Activated T-cell treated with anti-CD3 and anti-CD28 coated beads, Interleukin-2, amount 50 U/mL, for 24 hours (primary cell): ENCODE measurements around the gene PDS5B.

Experiments used
- DNase-seq: peaks from one replicate; pipeline ENCODE4 v3.0.0-alpha.2; 2020
- H3K27ac Mint-ChIP-seq: 2 replicates; pipeline ENCODE4 v1.8.0; 2020; ENCODE audit warnings: mild to moderate bottlenecking, mixed read lengths
- H3K27me3 Mint-ChIP-seq: 2 replicates; pipeline ENCODE4 v1.8.0; 2020; ENCODE audit warnings: mixed read lengths
- H3K36me3 Mint-ChIP-seq: 2 replicates; pipeline ENCODE4 v1.8.0; 2020; ENCODE audit warnings: low read depth, mixed read lengths
- H3K4me1 Mint-ChIP-seq: 2 replicates; pipeline ENCODE4 v1.8.0; 2020; ENCODE audit warnings: low read depth, mixed read lengths
- H3K4me3 Mint-ChIP-seq: 2 replicates; pipeline ENCODE4 v1.8.0; 2020; ENCODE audit warnings: mild to moderate bottlenecking, moderate library complexity, mixed read lengths
- H3K9me3 Mint-ChIP-seq: 2 replicates; pipeline ENCODE4 v1.8.0; 2020; ENCODE audit warnings: mixed read lengths

PDS5B gene

GRCh38 chr13:32657309-32657708 is 71.1 kb downstream of the PDS5B start:
- H3K27ac Mint-ChIP-seq: no peak overlapping the region
- H3K4me3 Mint-ChIP-seq: no peak overlapping the region
- DNase-seq: no peak
- H3K27me3 Mint-ChIP-seq: no peaks in the 10 kb centered on the region
- peaks cover 11% of the 10 kb centered on the region for H3K9me3 Mint-ChIP-seq
- peaks cover 70% of the 10 kb centered on the region for H3K36me3 Mint-ChIP-seq
- H3K4me1 Mint-ChIP-seq: peaks cover 25% of the 10 kb centered on the region

DNA sequence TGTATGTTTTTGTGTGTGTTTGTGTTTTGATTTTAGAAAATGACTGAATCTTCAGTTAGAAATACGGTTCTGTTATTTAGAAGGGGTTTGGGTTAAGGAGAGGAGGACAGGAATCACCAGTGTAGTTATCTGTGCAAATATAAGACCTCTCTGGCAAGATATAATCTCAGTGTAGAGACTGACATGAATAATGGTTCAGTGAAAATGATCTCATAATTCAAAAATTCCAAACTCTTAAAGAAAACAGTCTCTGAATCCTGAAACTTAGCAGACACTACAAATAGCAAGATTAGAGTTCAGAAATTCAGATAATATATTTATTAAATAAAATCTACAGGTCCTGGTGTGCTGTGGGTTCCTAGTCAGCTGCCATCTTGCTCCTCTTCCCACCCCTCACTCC is 73.5 kb downstream of the PDS5B start:
- H3K9me3 Mint-ChIP-seq: peaks cover 10% of the 10 kb centered on the region
- H3K4me3 Mint-ChIP-seq: no peak overlapping the region
- no peaks in the 10 kb centered on the region for H3K27me3 Mint-ChIP-seq
- peaks cover 62% of the 10 kb centered on the region for H3K36me3 Mint-ChIP-seq
- peak overlapping the region; percentile 53 for H3K27ac Mint-ChIP-seq
- H3K4me1 Mint-ChIP-seq: peaks cover 21% of the 10 kb centered on the region
- no peak for DNase-seq

DNA sequence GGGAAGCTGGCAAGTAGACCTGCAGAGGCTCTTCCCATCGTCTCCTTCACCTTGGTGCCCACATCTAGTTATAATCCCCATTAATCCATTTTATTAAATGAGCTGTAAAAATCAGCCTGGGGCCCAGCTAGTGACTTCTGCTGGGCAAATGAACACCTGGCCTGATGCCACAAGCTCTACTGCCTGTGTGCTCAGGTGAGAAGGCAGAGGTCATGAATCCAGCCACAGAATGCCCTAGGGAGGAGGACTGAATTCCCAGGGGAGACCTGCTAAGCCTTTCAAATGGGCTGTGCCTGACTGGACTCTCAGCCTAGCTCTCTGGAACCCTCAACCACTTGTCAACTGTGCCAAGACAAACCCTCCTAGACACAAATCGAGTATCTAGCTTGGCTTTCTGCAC is 74.0 kb downstream of the PDS5B start:
- peak overlapping the region; percentile 53 for H3K27ac Mint-ChIP-seq

DNA sequence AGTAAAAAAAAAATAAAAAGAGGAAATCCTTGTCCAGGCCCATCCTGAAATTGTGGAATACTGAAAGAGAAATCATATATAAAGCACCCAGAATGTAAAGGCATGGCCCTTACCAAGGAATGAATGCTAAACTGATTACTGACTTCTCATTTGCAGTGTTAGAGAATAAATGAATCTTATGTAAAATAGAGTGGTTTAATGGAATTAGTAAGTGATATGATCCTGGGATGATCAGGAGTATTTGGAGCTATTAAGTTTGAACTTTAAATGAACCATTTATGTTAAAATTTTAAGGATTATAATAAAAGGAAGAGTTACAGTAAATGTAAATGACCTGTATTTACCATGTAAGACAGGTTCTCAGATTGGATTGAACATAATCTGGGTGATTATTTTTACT is 75.4 kb downstream of the PDS5B start:
- no peak for DNase-seq
- no peak overlapping the region for H3K27ac Mint-ChIP-seq
- no peaks in the 10 kb centered on the region for H3K9me3 Mint-ChIP-seq
- H3K4me1 Mint-ChIP-seq: peaks cover 11% of the 10 kb centered on the region
- H3K4me3 Mint-ChIP-seq: no peak overlapping the region
- H3K27me3 Mint-ChIP-seq: no peaks in the 10 kb centered on the region
- H3K36me3 Mint-ChIP-seq: peaks cover 52% of the 10 kb centered on the region

More for the DNA sequence above, 74.0 kb downstream of the PDS5B start:
- H3K36me3 Mint-ChIP-seq: peaks cover 61% of the 10 kb centered on the region
- H3K4me3 Mint-ChIP-seq: no peak overlapping the region
- H3K4me1 Mint-ChIP-seq: peaks cover 17% of the 10 kb centered on the region
- H3K27me3 Mint-ChIP-seq: no peaks in the 10 kb centered on the region
- no peak for DNase-seq
- peaks cover 6% of the 10 kb centered on the region for H3K9me3 Mint-ChIP-seq

DNA sequence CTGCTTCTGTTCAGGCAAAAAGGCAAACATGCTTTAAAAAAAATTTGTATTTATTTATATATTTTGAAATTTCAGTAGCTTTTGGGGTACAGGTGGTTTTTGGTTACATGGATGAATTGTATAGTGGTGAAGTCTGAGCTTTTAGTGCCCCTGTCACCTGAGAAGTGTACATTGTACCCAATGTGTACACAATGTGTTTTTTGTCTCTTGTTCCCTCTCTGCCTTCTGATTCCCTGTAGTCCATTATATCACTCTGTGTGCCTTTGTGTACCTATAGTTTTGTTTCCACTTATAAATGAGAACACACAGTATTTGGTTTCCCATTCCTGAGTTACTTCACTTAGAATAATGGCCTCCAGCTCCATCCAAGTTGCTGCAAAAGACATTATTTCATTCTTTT is 77.4 kb downstream of the PDS5B start:
- H3K9me3 Mint-ChIP-seq: no peaks in the 10 kb centered on the region
- no peak overlapping the region for H3K27ac Mint-ChIP-seq
- DNase-seq: no peak
- peaks cover 3% of the 10 kb centered on the region for H3K4me1 Mint-ChIP-seq
- no peak overlapping the region for H3K4me3 Mint-ChIP-seq
- no peaks in the 10 kb centered on the region for H3K27me3 Mint-ChIP-seq
- H3K36me3 Mint-ChIP-seq: peaks cover 53% of the 10 kb centered on the region

DNA sequence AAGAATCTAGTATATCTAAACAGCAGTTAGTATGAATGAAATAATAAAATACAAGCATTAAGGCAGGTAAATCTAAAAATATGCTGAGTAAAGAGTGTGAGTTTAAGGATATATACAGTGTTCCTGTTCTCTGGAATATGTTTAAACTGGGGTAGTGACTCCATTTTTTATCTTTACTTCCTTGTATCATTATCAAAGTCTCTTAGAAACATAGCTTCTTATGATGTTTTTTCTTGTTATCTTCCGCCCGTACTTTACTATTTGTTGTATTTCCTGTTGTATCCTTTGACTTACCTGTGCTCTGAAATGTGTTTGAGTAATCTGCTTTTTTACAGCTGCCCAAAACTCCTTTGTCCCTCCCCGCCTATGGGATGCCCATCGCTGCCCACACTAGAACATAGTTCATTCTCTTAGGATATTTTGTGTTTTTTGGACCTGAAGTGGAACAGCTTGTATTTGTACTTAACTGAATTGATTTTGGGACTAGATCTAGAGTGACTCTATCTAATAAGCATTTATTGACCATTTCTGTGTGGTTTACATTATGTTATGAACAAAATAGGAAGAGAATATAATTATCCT is 80.8 kb downstream of the PDS5B start:
- DNase-seq: no peak
- Mint-ChIP-seq H3K9me3 (no peaks in the 10 kb centered on the region), H3K4me1 (peaks cover 5% of the 10 kb centered on the region), H3K27ac (peak overlapping the region; percentile 2), H3K27me3 (no peaks in the 10 kb centered on the region), H3K36me3 (peaks cover 53% of the 10 kb centered on the region), H3K4me3 (no peak overlapping the region)

- H3K9me3 Mint-ChIP-seq: no peaks in the 10 kb centered on the region
- H3K27ac Mint-ChIP-seq: no peak overlapping the region
- no peak for DNase-seq
Measured at GRCh38 chr13:32669030-32669646, 82.9 kb downstream of the PDS5B start.

DNA sequence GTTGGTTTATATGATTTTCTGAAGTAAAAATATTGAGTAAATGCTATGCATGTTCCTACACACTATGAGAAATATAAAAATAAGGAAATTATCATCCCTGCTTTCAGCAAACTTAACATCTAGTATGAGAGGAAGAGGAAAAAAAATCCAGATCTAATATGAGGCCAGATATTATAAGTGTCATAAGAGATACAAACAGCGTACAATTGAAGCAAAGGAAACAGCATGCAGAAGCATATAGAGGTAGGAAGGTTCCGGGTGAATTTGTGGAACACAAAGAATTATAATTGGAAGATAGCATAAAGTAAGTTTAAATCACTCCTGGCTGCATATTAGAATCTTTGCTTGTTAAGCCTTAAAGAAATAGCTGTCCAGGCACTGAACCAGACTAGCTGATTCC is 88.3 kb downstream of the PDS5B start:
- Mint-ChIP-seq H3K4me1 (peaks cover 2% of the 10 kb centered on the region), H3K36me3 (peaks cover 77% of the 10 kb centered on the region), H3K4me3 (no peak overlapping the region), H3K27me3 (no peaks in the 10 kb centered on the region), H3K27ac (no peak overlapping the region), H3K9me3 (no peaks in the 10 kb centered on the region)
- DNase-seq: no peak

More at GRCh38 chr13:32669030-32669646, 82.9 kb downstream of the PDS5B start:
- H3K27me3 Mint-ChIP-seq: no peaks in the 10 kb centered on the region
- H3K4me3 Mint-ChIP-seq: no peak overlapping the region
- peaks cover 5% of the 10 kb centered on the region for H3K4me1 Mint-ChIP-seq
- H3K36me3 Mint-ChIP-seq: peaks cover 61% of the 10 kb centered on the region

DNA sequence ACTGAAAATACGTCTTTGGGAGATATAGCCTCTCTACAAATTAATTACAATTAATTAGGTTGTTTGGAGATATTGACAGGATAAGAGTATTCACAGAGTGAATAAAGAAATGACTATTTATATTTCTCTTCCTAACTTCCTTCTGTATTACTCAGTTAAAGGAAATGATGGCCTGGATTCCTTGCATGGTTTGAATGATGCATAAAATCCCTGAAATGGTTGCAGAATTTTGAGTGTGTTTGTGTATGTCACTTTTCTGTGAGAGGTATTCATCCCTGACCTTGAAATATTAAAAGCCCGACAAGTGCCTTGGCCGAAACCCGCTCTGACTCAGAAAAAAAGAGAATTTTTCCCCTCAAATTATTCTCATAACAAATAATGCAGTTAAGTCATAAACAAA is 90.0 kb downstream of the PDS5B start:
- DNase-seq: no peak
- peaks cover 86% of the 10 kb centered on the region for H3K36me3 Mint-ChIP-seq
- H3K4me3 Mint-ChIP-seq: no peak overlapping the region
- H3K4me1 Mint-ChIP-seq: peaks cover 2% of the 10 kb centered on the region
- H3K27me3 Mint-ChIP-seq: no peaks in the 10 kb centered on the region
- H3K9me3 Mint-ChIP-seq: no peaks in the 10 kb centered on the region
- no peak overlapping the region for H3K27ac Mint-ChIP-seq

DNA sequence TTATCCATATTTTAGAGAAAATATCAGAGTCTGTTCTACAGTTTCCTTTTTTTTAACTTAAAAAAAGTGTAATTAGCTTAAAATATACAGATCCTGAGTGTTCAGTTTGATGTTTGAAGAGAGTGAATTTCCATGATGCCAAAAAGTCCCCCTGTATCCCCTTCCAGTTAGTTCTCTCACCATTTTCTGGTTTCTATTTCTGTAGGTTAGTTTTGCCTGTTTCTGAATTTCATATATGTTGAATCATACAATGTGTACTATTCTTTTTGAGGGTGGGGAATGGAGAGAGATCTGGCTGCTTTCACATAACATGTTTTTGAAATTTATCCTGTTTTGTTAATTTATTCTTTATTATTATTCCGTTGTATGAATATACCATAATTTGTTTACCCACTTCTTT is 95.9 kb downstream of the PDS5B start:
- no peak for DNase-seq
- H3K27ac Mint-ChIP-seq: peak overlapping the region; percentile 18
- no peak overlapping the region for H3K4me3 Mint-ChIP-seq
- peaks cover 9% of the 10 kb centered on the region for H3K4me1 Mint-ChIP-seq
- H3K27me3 Mint-ChIP-seq: no peaks in the 10 kb centered on the region
- peaks cover 80% of the 10 kb centered on the region for H3K36me3 Mint-ChIP-seq
- H3K9me3 Mint-ChIP-seq: no peaks in the 10 kb centered on the region

- DNase-seq: no peak
- Mint-ChIP-seq H3K9me3 (no peaks in the 10 kb centered on the region), H3K4me3 (no peak overlapping the region), H3K4me1 (peaks cover 9% of the 10 kb centered on the region), H3K27me3 (no peaks in the 10 kb centered on the region), H3K27ac (no peak overlapping the region), H3K36me3 (peaks cover 77% of the 10 kb centered on the region)
Measured at GRCh38 chr13:32682740-32683139, 96.5 kb downstream of the PDS5B start.

- H3K9me3 Mint-ChIP-seq: no peaks in the 10 kb centered on the region
- no peak for DNase-seq
- no peak overlapping the region for H3K4me3 Mint-ChIP-seq
- H3K27ac Mint-ChIP-seq: no peak overlapping the region
- peaks cover 64% of the 10 kb centered on the region for H3K36me3 Mint-ChIP-seq
- H3K27me3 Mint-ChIP-seq: no peaks in the 10 kb centered on the region
- peaks cover 1% of the 10 kb centered on the region for H3K4me1 Mint-ChIP-seq
Measured at GRCh38 chr13:32687275-32687674, 101.0 kb downstream of the PDS5B start.

GRCh38 chr13:32695602-32696250 is 109.5 kb downstream of the PDS5B start:
- H3K27me3 Mint-ChIP-seq: no peaks in the 10 kb centered on the region
- H3K4me1 Mint-ChIP-seq: no peaks in the 10 kb centered on the region
- no peak overlapping the region for H3K27ac Mint-ChIP-seq
- no peak for DNase-seq
- H3K36me3 Mint-ChIP-seq: peaks cover 55% of the 10 kb centered on the region
- H3K4me3 Mint-ChIP-seq: no peak overlapping the region
- H3K9me3 Mint-ChIP-seq: no peaks in the 10 kb centered on the region

DNA sequence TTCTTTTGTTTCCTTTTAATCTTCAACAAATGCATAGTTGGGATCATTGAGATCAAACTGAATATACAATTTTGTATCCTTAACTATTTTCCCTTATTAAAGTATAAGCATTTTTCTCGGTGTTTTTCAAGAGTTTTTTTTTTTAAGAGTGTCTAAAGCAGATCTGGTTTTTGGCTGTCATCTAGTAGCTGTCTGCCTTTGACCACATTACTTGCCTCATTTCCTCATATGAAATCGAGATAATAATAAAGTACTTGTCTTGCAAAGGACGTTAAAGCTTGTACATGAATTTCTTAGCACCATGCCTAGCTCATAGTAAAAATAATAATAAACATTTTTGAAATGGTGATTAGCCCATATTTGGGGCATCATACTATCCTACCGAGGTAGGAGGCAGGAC is 121.2 kb downstream of the PDS5B start:
- no peak overlapping the region for H3K4me3 Mint-ChIP-seq
- H3K27ac Mint-ChIP-seq: no peak overlapping the region
- peaks cover 76% of the 10 kb centered on the region for H3K36me3 Mint-ChIP-seq
- peaks cover 6% of the 10 kb centered on the region for H3K4me1 Mint-ChIP-seq
- H3K9me3 Mint-ChIP-seq: peaks cover 2% of the 10 kb centered on the region
- DNase-seq: no peak
- no peaks in the 10 kb centered on the region for H3K27me3 Mint-ChIP-seq

DNA sequence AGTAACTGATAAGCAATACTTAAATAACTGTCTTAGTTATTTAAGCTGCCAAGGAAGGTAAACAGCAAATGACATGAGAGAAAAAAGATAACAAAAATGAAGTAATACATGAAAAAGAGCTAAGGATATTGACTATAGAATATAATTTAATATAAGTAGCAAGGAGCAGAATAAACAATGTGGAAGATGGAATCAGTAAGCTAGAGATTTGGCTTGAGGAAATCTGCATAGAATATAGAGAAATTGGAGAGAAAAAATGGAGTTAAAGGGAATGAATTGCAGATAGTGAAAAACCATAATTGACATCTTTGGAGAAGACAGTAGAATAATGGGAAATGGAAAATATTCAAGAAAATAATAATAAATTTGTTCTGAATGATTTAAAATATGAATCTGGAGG is 127.1 kb downstream of the PDS5B start:
- Mint-ChIP-seq H3K27me3 (no peaks in the 10 kb centered on the region), H3K4me1 (no peaks in the 10 kb centered on the region), H3K27ac (no peak overlapping the region), H3K36me3 (peaks cover 74% of the 10 kb centered on the region), H3K9me3 (peaks cover 20% of the 10 kb centered on the region), H3K4me3 (no peak overlapping the region)
- DNase-seq: no peak
